Endothelial cell of umbilical vein (primary cell): Measurements from ENCODE around the gene LHX2.

ENCODE experiments used
- CTCF ChIP-seq, 2 donors: IDR thresholded peaks; 1 replicate in 1 of 2; 2 replicates in 1 of 2; pipeline ENCODE4 v1.5.1; 2011; ENCODE audit warnings: low read length in 2 of 2, mild to moderate bottlenecking in 2 of 2, moderate library complexity in 2 of 2, control low read depth in 1 of 2, inconsistent platforms in 1 of 2, low read depth in 1 of 2; ENCODE audit not compliant: insufficient read depth in 1 of 2; ENCODE audit errors: extremely low read depth in 1 of 2
- JUN ChIP-seq: IDR thresholded peaks from 2 replicates; pipeline ENCODE4 v1.6.1; 2011; ENCODE audit warnings: borderline replicate concordance, low read depth; ENCODE audit not compliant: insufficient read length, insufficient read depth
- MAX ChIP-seq: IDR thresholded peaks from 2 replicates; pipeline ENCODE4 v1.6.1; 2011; ENCODE audit not compliant: insufficient read depth, insufficient read length
- POLR2A ChIP-seq: IDR thresholded peaks from 2 replicates; pipeline ENCODE4 v1.6.1; 2012; ENCODE audit warnings: low read depth, mild to moderate bottlenecking, control low read depth, low read length
- POLR2AphosphoS5 ChIP-seq: IDR thresholded peaks from 2 replicates; pipeline ENCODE4 v1.6.1; 2012; ENCODE audit warnings: low read depth, mild to moderate bottlenecking, control low read depth, low read length, moderate library complexity; ENCODE audit not compliant: insufficient read depth

GRCh38 chr9:123982535-123982934, 29.0 kb upstream of the LHX2 start:
- TF ChIP-seq CTCF (IDR thresholded peaks at IDR 0.05; ENCODE audit: extremely low read depth in 1 of 2, insufficient read depth in 1 of 2, low read depth in 1 of 2, low read length in 2 of 2) = no peak
- TF ChIP-seq POLR2AphosphoS5 = no peak
- no peak for TF ChIP-seq POLR2A
- TF ChIP-seq JUN = no peak
- no peak for TF ChIP-seq MAX
